Fibroblast of the aortic adventitia (primary cell): Measurements from ENCODE around the gene SLC44A2. TPM values are rescaled to one million over a fixed set of nuclear protein-coding genes. Genes with fewer than 3 reads are reported as not detected.
"Not testable (repeated sequence)": the region's sequence is repeated elsewhere in the genome, so short reads cannot be mapped to it uniquely, and the experiment has no call there.

ENCODE experiments used
- DNase-seq: peaks from one replicate; pipeline ENCODE4 v3.0.0-alpha.2; 2010; ENCODE audit warnings: low read depth
- H3K4me3 ChIP-seq: 2 replicates; pipeline ENCODE4 v1.5.1; 2011; ENCODE audit warnings: low read depth, mild to moderate bottlenecking, control low read depth, low read length, moderate library complexity
- total RNA-seq: library from RNA; depleted of rRNA; stranded (reverse); fragments of >200 nt; gene quantifications from 2 replicates; pipeline ENCODE4 v1.2.3, GENCODE V29; 2012; ENCODE audit warnings: low replicate concordance
- TF ChIP-seq, protein P1 (sequence below): IDR thresholded peaks from 2 replicates; pipeline ENCODE4 v1.5.1; 2011; ENCODE audit warnings: mild to moderate bottlenecking, low read length, control low read depth, inconsistent platforms; ENCODE audit not compliant: insufficient read depth

Gene SLC44A2
- total RNA-seq, 1 donor: 48.2 TPM

DNA sequence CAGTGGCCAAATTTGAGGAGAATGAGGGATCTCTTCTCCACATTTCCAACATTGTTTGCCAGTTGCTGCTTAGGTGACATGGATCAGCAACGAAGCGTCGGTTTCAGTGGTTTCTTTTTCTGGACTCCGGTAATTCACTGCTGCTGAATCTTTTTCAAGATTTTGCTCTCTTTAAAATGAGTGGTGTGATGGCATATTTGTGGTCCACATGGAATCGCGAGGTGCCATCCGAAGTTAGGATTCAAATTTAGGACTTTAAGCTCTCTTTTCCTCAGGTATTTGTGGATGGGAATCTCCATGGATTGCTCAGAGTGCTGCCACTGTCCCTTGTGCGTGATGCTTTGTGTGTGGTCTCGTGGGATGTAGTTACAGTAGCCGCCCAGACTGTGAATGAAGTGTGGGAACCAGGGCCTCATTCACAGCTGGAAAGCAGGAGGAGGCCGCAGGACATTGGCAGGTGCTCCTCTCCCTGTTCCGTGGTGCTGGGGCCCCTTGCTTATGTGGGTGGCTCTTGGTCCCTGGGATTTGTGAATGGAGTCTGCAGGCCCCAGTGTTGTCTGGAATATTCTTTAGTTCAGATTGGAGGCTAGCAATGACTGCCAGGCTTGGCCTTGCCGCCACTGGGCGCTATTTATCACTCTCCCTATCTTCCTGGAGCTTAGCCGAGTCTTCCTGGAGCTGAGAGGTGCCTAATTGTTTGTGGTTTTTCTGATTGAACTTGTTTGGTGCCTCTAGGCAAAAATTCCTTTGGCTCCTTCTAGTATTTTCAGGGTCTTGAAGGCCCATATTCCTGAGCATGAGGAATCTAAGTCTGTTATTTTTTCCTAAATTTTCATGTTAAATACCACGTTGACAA, 30.3 kb downstream of the SLC44A2 start:
- DNase-seq: peak; percentile 23
- TF ChIP-seq, protein P1, sequence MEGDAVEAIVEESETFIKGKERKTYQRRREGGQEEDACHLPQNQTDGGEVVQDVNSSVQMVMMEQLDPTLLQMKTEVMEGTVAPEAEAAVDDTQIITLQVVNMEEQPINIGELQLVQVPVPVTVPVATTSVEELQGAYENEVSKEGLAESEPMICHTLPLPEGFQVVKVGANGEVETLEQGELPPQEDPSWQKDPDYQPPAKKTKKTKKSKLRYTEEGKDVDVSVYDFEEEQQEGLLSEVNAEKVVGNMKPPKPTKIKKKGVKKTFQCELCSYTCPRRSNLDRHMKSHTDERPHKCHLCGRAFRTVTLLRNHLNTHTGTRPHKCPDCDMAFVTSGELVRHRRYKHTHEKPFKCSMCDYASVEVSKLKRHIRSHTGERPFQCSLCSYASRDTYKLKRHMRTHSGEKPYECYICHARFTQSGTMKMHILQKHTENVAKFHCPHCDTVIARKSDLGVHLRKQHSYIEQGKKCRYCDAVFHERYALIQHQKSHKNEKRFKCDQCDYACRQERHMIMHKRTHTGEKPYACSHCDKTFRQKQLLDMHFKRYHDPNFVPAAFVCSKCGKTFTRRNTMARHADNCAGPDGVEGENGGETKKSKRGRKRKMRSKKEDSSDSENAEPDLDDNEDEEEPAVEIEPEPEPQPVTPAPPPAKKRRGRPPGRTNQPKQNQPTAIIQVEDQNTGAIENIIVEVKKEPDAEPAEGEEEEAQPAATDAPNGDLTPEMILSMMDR: peak; percentile 13
- H3K4me3 ChIP-seq: peak overlapping the region; percentile 89

DNA sequence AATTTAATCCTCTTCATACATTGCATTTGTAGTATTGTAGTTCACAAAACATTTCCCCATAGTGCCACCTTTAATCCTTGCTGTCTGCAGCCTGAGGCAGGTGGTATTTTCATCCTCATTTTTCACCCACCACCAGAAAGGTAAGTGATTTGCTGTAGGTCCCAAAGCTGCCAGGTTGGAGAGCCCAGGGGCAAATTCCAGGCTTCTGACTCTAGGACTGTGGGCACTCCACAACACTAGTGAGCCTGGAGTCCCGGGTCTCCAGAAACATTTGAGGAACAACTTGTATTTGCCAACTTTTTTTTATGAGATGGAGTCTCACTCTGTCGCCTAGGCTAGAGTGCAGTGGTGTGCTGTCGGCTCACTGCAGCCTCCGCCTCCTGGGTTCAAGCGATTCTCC, 35.0 kb downstream of the SLC44A2 start:
- no peak for DNase-seq
- TF ChIP-seq, protein P1: no peak
- no peak overlapping the region for H3K4me3 ChIP-seq

- no peak for DNase-seq
- TF ChIP-seq, protein P1: no peak
- no peak overlapping the region for H3K4me3 ChIP-seq
These were observed 36.6 kb downstream of the SLC44A2 start for GRCh38 chr19:10661946-10662345.

- TF ChIP-seq, protein P1: no peak
- peak; percentile 90 for DNase-seq
- H3K4me3 ChIP-seq: peak overlapping the region; percentile 28
These were observed 37.3 kb downstream of the SLC44A2 start for GRCh38 chr19:10662384-10663251.

GRCh38 chr19:10663252-10663563, 37.9 kb downstream of the SLC44A2 start:
- H3K4me3 ChIP-seq, DNase-seq: not testable (repeated sequence)

GRCh38 chr19:10667867-10668266, 42.5 kb downstream of the SLC44A2 start:
- TF ChIP-seq, protein P1: no peak
- DNase-seq: no peak
- no peak overlapping the region for H3K4me3 ChIP-seq

- TF ChIP-seq, protein P1: no peak
- no peak for DNase-seq
- no peak overlapping the region for H3K4me3 ChIP-seq
These were observed 43.9 kb downstream of the SLC44A2 start for GRCh38 chr19:10669246-10669645.
